ENCODE data around the gene CHD2. TPM values are rescaled to one million over a fixed set of nuclear protein-coding genes. Genes with fewer than 3 reads are reported as not detected.
"Not testable (repeated sequence)": the region's sequence is repeated elsewhere in the genome, so short reads cannot be mapped to it uniquely, and the experiment has no call there.

CHD2 gene
- total RNA-seq, 1 experiment from 2014 or later = 63.3 TPM

- no peak overlapping the region for H2BK15ac ChIP-seq (ENCODE audit: low read depth, low read length)
- H4K91ac ChIP-seq (ENCODE audit: insufficient read length, low read depth, low read length) = no peak overlapping the region
- H3K4me1 Mint-ChIP-seq = peaks cover 23 to 36% of the 10 kb centered on the region in 2 experiments
- H3T11ph ChIP-seq (ENCODE audit: low read length) = no peak overlapping the region
- no peaks in the 10 kb centered on the region for H3K4me1 ChIP-seq (ENCODE audit: insufficient read depth, low read length)
- H3K27ac ChIP-seq (ENCODE audit: insufficient read length, low read depth, low read length) = no peak overlapping the region
- H2BK12ac ChIP-seq (ENCODE audit: insufficient read length, low read depth, low read length) = no peak overlapping the region
- H3K36me3 Mint-ChIP-seq (ENCODE audit: insufficient read depth in 1 of 3, low read depth in 3 of 3) = peaks cover 0 to 14% (median 8%) of the 10 kb centered on the region in 3 experiments; a peak in 6 of 7 replicates
- H3K4me2 ChIP-seq (ENCODE audit: insufficient read depth, insufficient read length, low read length) = no peak overlapping the region
- no peak overlapping the region for H2AFZ ChIP-seq (ENCODE audit: low read length)
- H3K14ac ChIP-seq (ENCODE audit: insufficient read depth, low read length) = no peak overlapping the region
- H2BK20ac ChIP-seq (ENCODE audit: low read depth, low read length, poor library complexity, severe bottlenecking) = no peak overlapping the region
- no peak overlapping the region for H2AK5ac ChIP-seq (ENCODE audit: insufficient read length, low read length)
- H3K79me1 ChIP-seq (ENCODE audit: insufficient read depth, low read depth, low read length, poor library complexity, severe bottlenecking) = no peaks in the 10 kb centered on the region
- no peak overlapping the region for H3K18ac ChIP-seq (ENCODE audit: insufficient read length, low read depth, low read length)
- H3K23ac ChIP-seq (ENCODE audit: insufficient read length, low read depth, low read length) = no peak overlapping the region
- peak overlapping the region in 1 of 2 experiments; percentile 18; a peak in 1 of 5 replicates for H3K4me3 Mint-ChIP-seq
- no peak overlapping the region for H4K5ac ChIP-seq (ENCODE audit: insufficient read length, low read depth, low read length)
- no peak overlapping the region for H2BK120ac ChIP-seq (ENCODE audit: low read depth, low read length, poor library complexity, severe bottlenecking)
- WGBS (ENCODE audit: extremely low coverage, insufficient read length, low lambda C conversion rate) = no CpG with 5 or more reads among the region's 9 CpGs
- H3K9ac ChIP-seq (ENCODE audit: extremely low read depth, insufficient read length, low read length) = no peak overlapping the region
- H3K27me3 ChIP-seq (ENCODE audit: insufficient read depth, low read length) = no peaks in the 10 kb centered on the region
- H3K23me2 ChIP-seq (ENCODE audit: insufficient read length, low read depth, low read length, poor library complexity, severe bottlenecking) = no peaks in the 10 kb centered on the region
- H3K9me3 ChIP-seq (ENCODE audit: control insufficient read depth, low read depth, low read length) = no peaks in the 10 kb centered on the region
- TF ChIP-seq CTCF (conservative IDR thresholded peaks at IDR 0.05) = no peak
- no peak overlapping the region for H3K27ac Mint-ChIP-seq
- H3K4ac ChIP-seq (ENCODE audit: low read depth, low read length) = no peak overlapping the region
- H3K79me2 ChIP-seq (ENCODE audit: insufficient read depth, low read length) = 0 out of 2 replicates have a peak, but pooled peaks cover 1% of the 10 kb centered on the region
- H4K8ac ChIP-seq (replicated peaks; ENCODE audit: insufficient read length, low read depth, low read length) = no peak overlapping the region
- peaks cover 6% of the 10 kb centered on the region for H3K27me3 Mint-ChIP-seq (ENCODE audit: low read depth)
- H3K9me3 Mint-ChIP-seq = no peaks in the 10 kb centered on the region
- H3K56ac ChIP-seq (ENCODE audit: insufficient read length, low read depth, low read length) = no peak overlapping the region
- no peaks in the 10 kb centered on the region for H4K20me1 ChIP-seq (ENCODE audit: control insufficient read depth, insufficient read depth, insufficient read length)
- no peak overlapping the region for H2BK5ac ChIP-seq (ENCODE audit: insufficient read length, low read length)
- no peak for DNase-seq
Measured at GRCh38 chr15:93031103-93031464, 131.0 kb downstream of the CHD2 start.

- no CpG with 5 or more reads among the region's 44 CpGs for WGBS (ENCODE audit: extremely low coverage, insufficient read length, low lambda C conversion rate)
- peak overlapping the region in 1 of 3 experiments; percentile 63; a peak in 1 of 7 replicates for H3K27ac Mint-ChIP-seq
- H3K4me1 Mint-ChIP-seq = peaks cover 24 to 41% of the 10 kb centered on the region in 2 experiments
- H3K4ac ChIP-seq (ENCODE audit: low read depth, low read length); H2BK5ac ChIP-seq (ENCODE audit: insufficient read length, low read length); H3T11ph ChIP-seq (ENCODE audit: low read length); H3K18ac ChIP-seq (ENCODE audit: insufficient read length, low read depth, low read length); H2AK5ac ChIP-seq (ENCODE audit: insufficient read length, low read length); H3K36me3 Mint-ChIP-seq (ENCODE audit: insufficient read depth in 1 of 3, low read depth in 3 of 3); H2BK15ac ChIP-seq (ENCODE audit: low read depth, low read length); H3K27me3 ChIP-seq (ENCODE audit: insufficient read depth, low read length); H3K23me2 ChIP-seq (ENCODE audit: insufficient read length, low read depth, low read length, poor library complexity, severe bottlenecking); H3K56ac ChIP-seq (ENCODE audit: insufficient read length, low read depth, low read length); H3K79me1 ChIP-seq (ENCODE audit: insufficient read depth, low read depth, low read length, poor library complexity, severe bottlenecking); H3K27ac ChIP-seq (ENCODE audit: insufficient read length, low read depth, low read length); H3K4me2 ChIP-seq (ENCODE audit: insufficient read depth, insufficient read length, low read length); DNase-seq; H3K4me1 ChIP-seq (ENCODE audit: insufficient read depth, low read length); H4K20me1 ChIP-seq (ENCODE audit: control insufficient read depth, insufficient read depth, insufficient read length); H4K5ac ChIP-seq (ENCODE audit: insufficient read length, low read depth, low read length); H3K79me2 ChIP-seq (ENCODE audit: insufficient read depth, low read length); H2BK120ac ChIP-seq (ENCODE audit: low read depth, low read length, poor library complexity, severe bottlenecking); H2AFZ ChIP-seq (ENCODE audit: low read length); H4K8ac ChIP-seq (replicated peaks; ENCODE audit: insufficient read length, low read depth, low read length); H3K9ac ChIP-seq (ENCODE audit: extremely low read depth, insufficient read length, low read length); H2BK20ac ChIP-seq (ENCODE audit: low read depth, low read length, poor library complexity, severe bottlenecking); H3K9me3 ChIP-seq (ENCODE audit: control insufficient read depth, low read depth, low read length); H3K14ac ChIP-seq (ENCODE audit: insufficient read depth, low read length); H4K91ac ChIP-seq (ENCODE audit: insufficient read length, low read depth, low read length); H3K27me3 Mint-ChIP-seq (ENCODE audit: low read depth); H3K23ac ChIP-seq (ENCODE audit: insufficient read length, low read depth, low read length); H2BK12ac ChIP-seq (ENCODE audit: insufficient read length, low read depth, low read length); H3K9me3 Mint-ChIP-seq: not testable (repeated sequence)
- H3K4me3 Mint-ChIP-seq = peak overlapping the region in 1 of 2 experiments; percentile 18; a peak in 1 of 5 replicates
Measured at GRCh38 chr15:93031557-93032384, 131.6 kb downstream of the CHD2 start.

Measured in H9 (cell line).